SK-N-SH treated with all-trans-retinoic acid at 6 μM for 48 hours (cell line): ENCODE results near the gene LMAN1L.

Experiments used
- ARNTL ChIP-seq: fragments of 450-650 bp; formaldehyde crosslinking; IDR thresholded peaks from 2 replicates; pipeline ENCODE4 v1.5.0; 2020; ENCODE audit warnings: low read depth, mild to moderate bottlenecking, moderate library complexity, borderline replicate concordance
- GLIS3 ChIP-seq: fragments of 250-450 bp; sonication (Bioruptor Pico); IDR thresholded peaks from 2 replicates; pipeline ENCODE4 v1.5.0; 2020; ENCODE audit warnings: mild to moderate bottlenecking, moderate library complexity
- ISL1 ChIP-seq: fragments of 250-450 bp; sonication (Bioruptor Pico); IDR thresholded peaks from 2 replicates; pipeline ENCODE4 v2.1.2; 2022; ENCODE audit warnings: mild to moderate bottlenecking, moderate library complexity
- RARB ChIP-seq: fragments of 250-450 bp; sonication (Bioruptor Pico); IDR thresholded peaks from 2 replicates; pipeline ENCODE4 v1.8.0; 2021; ENCODE audit warnings: mild to moderate bottlenecking, moderate library complexity
- TOX ChIP-seq: fragments of 250-450 bp; sonication (Bioruptor Pico); IDR thresholded peaks from 2 replicates; pipeline ENCODE4 v1.8.0; 2021; ENCODE audit warnings: mild to moderate bottlenecking, moderate library complexity, borderline replicate concordance
- ZFP3 ChIP-seq: fragments of 250-450 bp; sonication (Bioruptor Pico); IDR thresholded peaks from 2 replicates; pipeline ENCODE4 v1.5.0; 2020; ENCODE audit warnings: mild to moderate bottlenecking, moderate library complexity
- ZNF8 ChIP-seq: fragments of 450-650 bp; formaldehyde crosslinking; IDR thresholded peaks from 2 replicates; pipeline ENCODE4 v1.5.0; 2020; ENCODE audit warnings: mild to moderate bottlenecking, moderate library complexity
- TF ChIP-seq, protein P1 (sequence below): fragments of 250-450 bp; sonication (Bioruptor Pico); IDR thresholded peaks from 2 replicates; pipeline ENCODE4 v1.5.1; 2021; ENCODE audit warnings: mild to moderate bottlenecking, moderate library complexity
- TF ChIP-seq, protein P2 (sequence below): fragments of 250-450 bp; sonication (Bioruptor Pico); IDR thresholded peaks from 2 replicates; pipeline ENCODE4 v1.8.0; 2020; ENCODE audit warnings: mild to moderate bottlenecking, moderate library complexity, borderline replicate concordance
- TF ChIP-seq, protein P3 (sequence below): fragments of 250-450 bp; sonication (Bioruptor Pico); IDR thresholded peaks from 2 replicates; pipeline ENCODE4 v1.5.1; 2020; ENCODE audit warnings: low read depth, mild to moderate bottlenecking, moderate library complexity
- TF ChIP-seq, protein P4 (sequence below): fragments of 250-450 bp; sonication (Bioruptor Pico); IDR thresholded peaks from 2 replicates; pipeline ENCODE4 v1.5.0; 2020; ENCODE audit warnings: mild to moderate bottlenecking, moderate library complexity

DNA sequence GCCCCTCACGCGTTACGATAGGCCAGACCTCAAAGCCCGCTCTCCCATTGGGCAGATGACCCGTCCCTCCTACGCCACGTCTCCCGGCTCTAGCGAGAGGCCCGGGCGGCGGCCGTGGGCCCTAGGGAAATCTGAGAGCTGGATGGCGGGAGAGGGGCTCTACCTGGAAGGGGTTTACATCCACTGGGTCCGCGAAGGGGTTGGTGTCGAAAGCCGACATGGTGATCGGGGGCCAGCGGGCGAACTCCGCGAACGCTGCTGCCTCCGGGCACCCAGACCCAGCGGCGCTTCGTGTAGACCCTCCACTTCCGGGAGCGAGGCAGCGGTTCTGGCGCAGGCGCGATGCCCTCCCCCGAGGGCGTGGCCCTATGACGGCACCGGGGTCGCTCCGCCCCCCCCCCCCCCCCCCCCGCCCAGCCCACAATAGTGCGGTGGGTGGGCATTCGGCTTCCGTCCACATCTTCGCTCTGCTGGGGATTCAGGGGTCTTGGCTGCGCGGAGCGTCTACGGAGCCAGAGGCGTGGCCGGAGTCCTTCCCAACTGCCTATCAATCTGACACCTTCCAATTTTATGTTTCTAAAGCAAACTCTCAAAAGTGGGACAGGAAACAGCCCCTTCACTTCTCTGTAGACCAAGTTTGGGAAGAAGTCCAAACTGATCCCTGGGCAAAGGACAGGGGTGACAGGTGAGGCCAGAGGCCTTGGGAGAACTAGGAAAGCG is 60.6 kb downstream of the LMAN1L start, which contains the start of gene SCAMP2:
- no peak for TF ChIP-seq RARB (CRISPR knock-in tag)
- no peak for TF ChIP-seq GLIS3 (CRISPR knock-in tag)
- TF ChIP-seq TOX (CRISPR knock-in tag): no peak
- no peak for TF ChIP-seq ARNTL
- TF ChIP-seq, protein P1, sequence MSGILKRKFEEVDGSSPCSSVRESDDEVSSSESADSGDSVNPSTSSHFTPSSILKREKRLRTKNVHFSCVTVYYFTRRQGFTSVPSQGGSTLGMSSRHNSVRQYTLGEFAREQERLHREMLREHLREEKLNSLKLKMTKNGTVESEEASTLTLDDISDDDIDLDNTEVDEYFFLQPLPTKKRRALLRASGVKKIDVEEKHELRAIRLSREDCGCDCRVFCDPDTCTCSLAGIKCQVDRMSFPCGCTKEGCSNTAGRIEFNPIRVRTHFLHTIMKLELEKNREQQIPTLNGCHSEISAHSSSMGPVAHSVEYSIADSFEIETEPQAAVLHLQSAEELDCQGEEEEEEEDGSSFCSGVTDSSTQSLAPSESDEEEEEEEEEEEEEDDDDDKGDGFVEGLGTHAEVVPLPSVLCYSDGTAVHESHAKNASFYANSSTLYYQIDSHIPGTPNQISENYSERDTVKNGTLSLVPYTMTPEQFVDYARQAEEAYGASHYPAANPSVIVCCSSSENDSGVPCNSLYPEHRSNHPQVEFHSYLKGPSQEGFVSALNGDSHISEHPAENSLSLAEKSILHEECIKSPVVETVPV (CRISPR knock-in tag): no peak
- TF ChIP-seq ZNF8: no peak
- TF ChIP-seq, protein P2, sequence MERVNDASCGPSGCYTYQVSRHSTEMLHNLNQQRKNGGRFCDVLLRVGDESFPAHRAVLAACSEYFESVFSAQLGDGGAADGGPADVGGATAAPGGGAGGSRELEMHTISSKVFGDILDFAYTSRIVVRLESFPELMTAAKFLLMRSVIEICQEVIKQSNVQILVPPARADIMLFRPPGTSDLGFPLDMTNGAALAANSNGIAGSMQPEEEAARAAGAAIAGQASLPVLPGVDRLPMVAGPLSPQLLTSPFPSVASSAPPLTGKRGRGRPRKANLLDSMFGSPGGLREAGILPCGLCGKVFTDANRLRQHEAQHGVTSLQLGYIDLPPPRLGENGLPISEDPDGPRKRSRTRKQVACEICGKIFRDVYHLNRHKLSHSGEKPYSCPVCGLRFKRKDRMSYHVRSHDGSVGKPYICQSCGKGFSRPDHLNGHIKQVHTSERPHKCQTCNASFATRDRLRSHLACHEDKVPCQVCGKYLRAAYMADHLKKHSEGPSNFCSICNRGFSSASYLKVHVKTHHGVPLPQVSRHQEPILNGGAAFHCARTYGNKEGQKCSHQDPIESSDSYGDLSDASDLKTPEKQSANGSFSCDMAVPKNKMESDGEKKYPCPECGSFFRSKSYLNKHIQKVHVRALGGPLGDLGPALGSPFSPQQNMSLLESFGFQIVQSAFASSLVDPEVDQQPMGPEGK: no peak
- TF ChIP-seq, protein P3, sequence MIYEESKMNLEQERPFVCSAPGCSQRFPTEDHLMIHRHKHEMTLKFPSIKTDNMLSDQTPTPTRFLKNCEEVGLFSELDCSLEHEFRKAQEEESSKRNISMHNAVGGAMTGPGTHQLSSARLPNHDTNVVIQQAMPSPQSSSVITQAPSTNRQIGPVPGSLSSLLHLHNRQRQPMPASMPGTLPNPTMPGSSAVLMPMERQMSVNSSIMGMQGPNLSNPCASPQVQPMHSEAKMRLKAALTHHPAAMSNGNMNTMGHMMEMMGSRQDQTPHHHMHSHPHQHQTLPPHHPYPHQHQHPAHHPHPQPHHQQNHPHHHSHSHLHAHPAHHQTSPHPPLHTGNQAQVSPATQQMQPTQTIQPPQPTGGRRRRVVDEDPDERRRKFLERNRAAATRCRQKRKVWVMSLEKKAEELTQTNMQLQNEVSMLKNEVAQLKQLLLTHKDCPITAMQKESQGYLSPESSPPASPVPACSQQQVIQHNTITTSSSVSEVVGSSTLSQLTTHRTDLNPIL: no peak
- TF ChIP-seq ZFP3 (CRISPR knock-in tag): no peak
- TF ChIP-seq, protein P4, sequence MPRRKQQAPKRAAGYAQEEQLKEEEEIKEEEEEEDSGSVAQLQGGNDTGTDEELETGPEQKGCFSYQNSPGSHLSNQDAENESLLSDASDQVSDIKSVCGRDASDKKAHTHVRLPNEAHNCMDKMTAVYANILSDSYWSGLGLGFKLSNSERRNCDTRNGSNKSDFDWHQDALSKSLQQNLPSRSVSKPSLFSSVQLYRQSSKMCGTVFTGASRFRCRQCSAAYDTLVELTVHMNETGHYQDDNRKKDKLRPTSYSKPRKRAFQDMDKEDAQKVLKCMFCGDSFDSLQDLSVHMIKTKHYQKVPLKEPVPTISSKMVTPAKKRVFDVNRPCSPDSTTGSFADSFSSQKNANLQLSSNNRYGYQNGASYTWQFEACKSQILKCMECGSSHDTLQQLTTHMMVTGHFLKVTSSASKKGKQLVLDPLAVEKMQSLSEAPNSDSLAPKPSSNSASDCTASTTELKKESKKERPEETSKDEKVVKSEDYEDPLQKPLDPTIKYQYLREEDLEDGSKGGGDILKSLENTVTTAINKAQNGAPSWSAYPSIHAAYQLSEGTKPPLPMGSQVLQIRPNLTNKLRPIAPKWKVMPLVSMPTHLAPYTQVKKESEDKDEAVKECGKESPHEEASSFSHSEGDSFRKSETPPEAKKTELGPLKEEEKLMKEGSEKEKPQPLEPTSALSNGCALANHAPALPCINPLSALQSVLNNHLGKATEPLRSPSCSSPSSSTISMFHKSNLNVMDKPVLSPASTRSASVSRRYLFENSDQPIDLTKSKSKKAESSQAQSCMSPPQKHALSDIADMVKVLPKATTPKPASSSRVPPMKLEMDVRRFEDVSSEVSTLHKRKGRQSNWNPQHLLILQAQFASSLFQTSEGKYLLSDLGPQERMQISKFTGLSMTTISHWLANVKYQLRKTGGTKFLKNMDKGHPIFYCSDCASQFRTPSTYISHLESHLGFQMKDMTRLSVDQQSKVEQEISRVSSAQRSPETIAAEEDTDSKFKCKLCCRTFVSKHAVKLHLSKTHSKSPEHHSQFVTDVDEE (CRISPR knock-in tag): no peak
- TF ChIP-seq ISL1 (CRISPR knock-in tag): no peak
